ENCODE data around the gene NETO2.
"Not testable (repeated sequence)": the region's sequence is repeated elsewhere in the genome, so short reads cannot be mapped to it uniquely, and the experiment has no call there.

The NETO2 gene

GRCh38 chr16:47150067-47150466 lies 6.3 kb upstream of the NETO2 start:
- no peaks in the 10 kb centered on the region for H3K4me1 ChIP-seq (ENCODE audit: insufficient read depth, low read length)
- H3K36me3 ChIP-seq (ENCODE audit: insufficient read depth, low read depth, low read length) = peaks cover 8% of the 10 kb centered on the region; the same call in 1 of the 2 replicates
- H3K27me3 ChIP-seq (ENCODE audit: insufficient read depth, low read length) = peaks cover 12% of the 10 kb centered on the region
- H3K9me3 ChIP-seq (ENCODE audit: insufficient read depth, low read depth, low read length) = peaks cover 17% of the 10 kb centered on the region
- no peak overlapping the region for H3K4me3 ChIP-seq (ENCODE audit: low read length)
- no peak overlapping the region for H3K9ac ChIP-seq (ENCODE audit: low read depth, low read length)
- no peak overlapping the region for H3K27ac ChIP-seq (ENCODE audit: low read length)

DNA sequence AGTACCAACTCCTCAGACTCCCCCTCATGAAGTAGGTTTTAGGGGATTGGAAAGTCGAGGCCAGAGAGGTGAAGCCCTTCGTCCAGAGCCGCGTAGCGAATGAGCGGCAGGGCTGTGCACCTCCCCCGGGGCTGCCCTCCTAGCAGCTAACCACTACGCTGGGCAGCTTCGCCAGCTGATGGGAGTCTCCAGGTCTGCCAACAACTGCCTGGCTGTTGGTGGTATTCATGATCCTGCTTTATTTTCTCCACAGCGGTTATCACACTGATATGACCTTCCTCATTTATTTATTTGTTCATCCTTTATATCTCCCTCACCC lies 773 bp upstream of the NETO2 start:
- Histone ChIP-seq H3K4me3 (ENCODE audit: low read length) (peak overlapping the region; percentile 61), H3K36me3 (ENCODE audit: insufficient read depth, low read depth, low read length) (no peaks in the 10 kb centered on the region), H3K27me3 (ENCODE audit: insufficient read depth, low read length) (peaks cover 36% of the 10 kb centered on the region), H3K4me1 (ENCODE audit: insufficient read depth, low read length) (peaks cover 3% of the 10 kb centered on the region; the same call in 1 of the 2 replicates), H3K27ac (ENCODE audit: low read length) (no peak overlapping the region), H3K9ac (ENCODE audit: low read depth, low read length) (no peak overlapping the region; the same call in 1 of the 2 replicates), H3K9me3 (ENCODE audit: insufficient read depth, low read depth, low read length) (no peaks in the 10 kb centered on the region; the same call in 1 of the 2 replicates)

DNA sequence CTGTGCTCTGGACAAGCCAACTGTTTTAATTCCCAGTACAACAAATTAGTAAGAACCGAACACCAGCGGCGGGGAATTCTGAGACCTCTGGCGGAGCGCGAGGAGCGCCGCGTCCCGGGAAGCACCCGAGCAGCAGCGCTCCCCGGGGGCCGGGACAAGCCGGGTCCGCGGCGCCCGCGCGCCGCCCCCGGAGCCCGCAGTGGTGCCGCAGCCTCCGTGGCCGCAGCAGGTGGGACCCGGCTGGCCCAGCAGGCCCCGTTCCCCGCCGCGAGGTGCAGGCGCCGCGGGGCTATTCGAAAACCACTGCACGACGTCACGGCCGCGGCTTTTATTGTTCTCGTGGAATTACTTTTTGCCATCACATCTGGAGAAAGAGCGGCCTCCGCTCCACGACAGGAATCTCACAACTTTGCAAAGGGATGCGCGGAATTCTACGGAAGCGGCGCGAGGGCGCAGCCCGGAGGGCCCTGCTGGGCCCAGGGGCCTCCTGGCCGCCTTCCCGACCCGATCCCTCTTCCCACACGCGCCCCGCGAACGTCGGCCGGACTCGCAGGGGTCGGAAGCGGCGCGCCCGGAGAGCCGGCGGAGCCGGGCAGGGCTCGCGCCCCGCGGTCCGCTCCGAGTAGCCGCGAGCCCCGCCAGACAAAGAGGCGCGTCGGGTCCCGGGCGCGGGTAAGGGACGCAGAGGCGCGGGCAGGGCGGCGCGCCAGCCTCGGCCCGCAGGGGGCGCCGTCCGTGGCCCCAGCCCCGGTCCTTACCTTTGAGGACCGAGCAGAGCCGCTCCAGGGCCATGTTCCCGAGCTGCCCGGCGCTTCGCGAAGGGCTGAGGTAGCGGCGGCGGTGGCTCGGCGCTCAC lies 696 bp downstream of the NETO2 start:
- Histone ChIP-seq H3K27ac (ENCODE audit: low read length) (no peak overlapping the region), H3K9me3 (ENCODE audit: insufficient read depth, low read depth, low read length) (no peaks in the 10 kb centered on the region), H3K4me3 (ENCODE audit: low read length) (peak overlapping the region; percentile 70), H3K4me1 (ENCODE audit: insufficient read depth, low read length) (peaks cover 4% of the 10 kb centered on the region; the same call in 1 of the 2 replicates), H3K36me3 (ENCODE audit: insufficient read depth, low read depth, low read length) (no peaks in the 10 kb centered on the region), H3K27me3 (ENCODE audit: insufficient read depth, low read length) (peaks cover 36% of the 10 kb centered on the region), H3K9ac (ENCODE audit: low read depth, low read length) (peak overlapping the region; percentile 66; the same call in 1 of the 2 replicates)

DNA sequence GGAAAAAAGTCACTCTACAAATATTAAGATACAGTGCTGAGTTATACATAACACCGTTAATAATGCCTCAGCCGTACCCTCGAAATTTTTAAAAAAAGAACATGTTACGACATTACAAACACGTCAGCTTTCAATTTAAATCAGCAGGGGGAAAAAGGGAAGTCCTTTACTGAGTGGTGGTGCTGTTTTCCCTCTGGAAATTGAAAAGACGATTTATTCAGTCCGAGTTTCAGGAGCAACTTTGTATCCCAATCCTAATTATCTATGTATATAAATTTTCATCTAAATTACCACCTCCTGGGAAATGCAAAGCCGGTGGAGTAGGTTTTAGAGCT lies 1.3 kb downstream of the NETO2 start:
- peaks cover 36% of the 10 kb centered on the region for H3K27me3 ChIP-seq (ENCODE audit: insufficient read depth, low read length)
- H3K27ac ChIP-seq (ENCODE audit: low read length) = no peak overlapping the region
- peak overlapping the region; percentile 66; the same call in 1 of the 2 replicates for H3K9ac ChIP-seq (ENCODE audit: low read depth, low read length)
- H3K4me1 ChIP-seq (ENCODE audit: insufficient read depth, low read length) = peaks cover 4% of the 10 kb centered on the region; the same call in 1 of the 2 replicates
- no peaks in the 10 kb centered on the region for H3K9me3 ChIP-seq (ENCODE audit: insufficient read depth, low read depth, low read length)
- H3K4me3 ChIP-seq (ENCODE audit: low read length) = peak overlapping the region; percentile 70
- no peaks in the 10 kb centered on the region for H3K36me3 ChIP-seq (ENCODE audit: insufficient read depth, low read depth, low read length)

- H3K27me3 ChIP-seq (ENCODE audit: insufficient read depth, low read length) = peaks cover 36% of the 10 kb centered on the region
- H3K4me3 ChIP-seq (ENCODE audit: low read length) = peak overlapping the region; percentile 70
- no peak overlapping the region for H3K27ac ChIP-seq (ENCODE audit: low read length)
- H3K36me3 ChIP-seq (ENCODE audit: insufficient read depth, low read depth, low read length) = no peaks in the 10 kb centered on the region
- H3K9ac ChIP-seq (ENCODE audit: low read depth, low read length) = no peak overlapping the region; the same call in 1 of the 2 replicates
- peaks cover 4% of the 10 kb centered on the region; the same call in 1 of the 2 replicates for H3K4me1 ChIP-seq (ENCODE audit: insufficient read depth, low read length)
- H3K9me3 ChIP-seq (ENCODE audit: insufficient read depth, low read depth, low read length) = no peaks in the 10 kb centered on the region
Measured at GRCh38 chr16:47141773-47142485, 1.8 kb downstream of the NETO2 start.

DNA sequence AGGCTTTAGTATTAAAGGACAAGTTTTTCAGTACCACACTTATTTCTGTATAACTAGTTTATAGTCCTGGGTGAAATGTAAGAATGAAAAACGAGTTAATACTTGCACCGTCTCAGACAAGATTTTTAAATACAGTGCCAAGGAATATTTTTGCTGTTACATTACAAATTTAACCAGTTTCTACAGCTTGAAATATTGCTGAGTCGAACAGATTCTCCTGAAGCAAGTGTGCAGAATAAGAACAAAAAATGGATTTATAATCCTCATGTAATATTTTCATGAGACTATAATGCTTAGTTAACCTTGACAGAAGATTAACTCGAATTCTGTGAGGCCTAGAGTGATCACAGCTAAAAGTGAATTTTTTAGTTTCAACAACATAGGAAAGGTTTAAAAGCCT lies 3.1 kb downstream of the NETO2 start:
- peaks cover 4% of the 10 kb centered on the region; the same call in 1 of the 2 replicates for H3K4me1 ChIP-seq (ENCODE audit: insufficient read depth, low read length)
- H3K36me3 ChIP-seq (ENCODE audit: insufficient read depth, low read depth, low read length) = no peaks in the 10 kb centered on the region
- H3K27me3 ChIP-seq (ENCODE audit: insufficient read depth, low read length) = peaks cover 30% of the 10 kb centered on the region
- H3K9me3 ChIP-seq (ENCODE audit: insufficient read depth, low read depth, low read length) = no peaks in the 10 kb centered on the region
- H3K27ac ChIP-seq (ENCODE audit: low read length) = no peak overlapping the region
- H3K9ac ChIP-seq (ENCODE audit: low read depth, low read length) = no peak overlapping the region
- H3K4me3 ChIP-seq (ENCODE audit: low read length) = no peak overlapping the region

DNA sequence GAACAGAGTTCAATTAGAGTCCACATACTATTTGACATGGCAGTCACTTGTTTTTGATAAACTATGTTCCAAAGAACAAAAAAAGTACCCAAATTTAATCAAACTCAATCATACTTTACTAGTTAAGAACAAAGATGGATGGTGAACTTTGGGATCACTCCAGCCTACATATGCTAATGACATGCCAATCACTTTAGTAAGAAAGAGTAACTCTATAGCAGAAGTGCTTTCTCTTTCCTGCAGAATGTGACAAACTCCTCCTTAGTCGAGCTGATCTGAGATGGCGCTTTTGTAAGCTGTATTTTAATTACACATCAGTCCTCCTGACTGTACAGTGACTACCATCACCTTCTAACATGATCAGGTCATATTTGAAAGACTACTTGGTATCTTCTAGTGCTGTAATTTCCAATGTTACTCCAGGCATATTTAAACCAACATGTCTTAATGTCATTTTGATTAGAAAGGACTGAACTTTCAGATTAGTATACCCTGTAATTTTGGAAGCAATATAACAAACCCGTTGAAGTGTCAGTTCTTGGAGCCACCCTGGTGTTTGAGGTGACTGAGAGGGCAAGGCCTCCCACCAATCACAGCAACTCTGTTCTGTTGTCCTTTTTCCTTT lies 4.1 kb downstream of the NETO2 start:
- H3K27ac ChIP-seq (ENCODE audit: low read length) = no peak overlapping the region
- no peak overlapping the region for H3K4me3 ChIP-seq (ENCODE audit: low read length)
- no peaks in the 10 kb centered on the region for H3K36me3 ChIP-seq (ENCODE audit: insufficient read depth, low read depth, low read length)
- H3K27me3 ChIP-seq (ENCODE audit: insufficient read depth, low read length) = peaks cover 20% of the 10 kb centered on the region
- H3K9me3 ChIP-seq (ENCODE audit: insufficient read depth, low read depth, low read length) = no peaks in the 10 kb centered on the region
- peaks cover 4% of the 10 kb centered on the region; the same call in 1 of the 2 replicates for H3K4me1 ChIP-seq (ENCODE audit: insufficient read depth, low read length)
- H3K9ac ChIP-seq (ENCODE audit: low read depth, low read length) = no peak overlapping the region

- not testable (repeated sequence) for H3K9me3 ChIP-seq (ENCODE audit: insufficient read depth, low read depth, low read length); H3K27ac ChIP-seq (ENCODE audit: low read length); H3K9ac ChIP-seq (ENCODE audit: low read depth, low read length); H3K4me1 ChIP-seq (ENCODE audit: insufficient read depth, low read length); H3K36me3 ChIP-seq (ENCODE audit: insufficient read depth, low read depth, low read length); H3K4me3 ChIP-seq (ENCODE audit: low read length)
- H3K27me3 ChIP-seq (ENCODE audit: insufficient read depth, low read length) = peaks cover 12% of the 10 kb centered on the region
Measured at GRCh38 chr16:47137925-47138324, 5.8 kb downstream of the NETO2 start.

GRCh38 chr16:47136099-47136842 lies 7.5 kb downstream of the NETO2 start:
- peaks cover 4% of the 10 kb centered on the region; the same call in 1 of the 2 replicates for H3K4me1 ChIP-seq (ENCODE audit: insufficient read depth, low read length)
- no peak overlapping the region for H3K27ac ChIP-seq (ENCODE audit: low read length)
- H3K36me3 ChIP-seq (ENCODE audit: insufficient read depth, low read depth, low read length) = no peaks in the 10 kb centered on the region
- no peak overlapping the region for H3K9ac ChIP-seq (ENCODE audit: low read depth, low read length)
- no peaks in the 10 kb centered on the region for H3K9me3 ChIP-seq (ENCODE audit: insufficient read depth, low read depth, low read length)
- no peaks in the 10 kb centered on the region for H3K27me3 ChIP-seq (ENCODE audit: insufficient read depth, low read length)
- H3K4me3 ChIP-seq (ENCODE audit: low read length) = no peak overlapping the region

- H3K9me3 ChIP-seq (ENCODE audit: insufficient read depth, low read depth, low read length) = no peaks in the 10 kb centered on the region
Measured at GRCh38 chr16:47134550-47134949, 9.2 kb downstream of the NETO2 start.

GRCh38 chr16:47132308-47132707 lies 11.4 kb downstream of the NETO2 start:
- H3K27ac ChIP-seq (ENCODE audit: low read length) = no peak overlapping the region
- H3K36me3 ChIP-seq (ENCODE audit: insufficient read depth, low read depth, low read length) = peaks cover under 1% of the 10 kb centered on the region; the same call in 1 of the 2 replicates
- H3K4me1 ChIP-seq (ENCODE audit: insufficient read depth, low read length) = peaks cover 5% of the 10 kb centered on the region; the same call in 1 of the 2 replicates
- H3K4me3 ChIP-seq (ENCODE audit: low read length) = no peak overlapping the region
- H3K27me3 ChIP-seq (ENCODE audit: insufficient read depth, low read length) = no peaks in the 10 kb centered on the region
- H3K9ac ChIP-seq (ENCODE audit: low read depth, low read length) = no peak overlapping the region
- no peaks in the 10 kb centered on the region for H3K9me3 ChIP-seq (ENCODE audit: insufficient read depth, low read depth, low read length)

More at GRCh38 chr16:47134550-47134949, 9.2 kb downstream of the NETO2 start:
- Histone ChIP-seq H3K27ac (ENCODE audit: low read length) (no peak overlapping the region), H3K4me3 (ENCODE audit: low read length) (no peak overlapping the region), H3K9ac (ENCODE audit: low read depth, low read length) (no peak overlapping the region), H3K36me3 (ENCODE audit: insufficient read depth, low read depth, low read length) (no peaks in the 10 kb centered on the region), H3K4me1 (ENCODE audit: insufficient read depth, low read length) (peaks cover 3% of the 10 kb centered on the region; the same call in 1 of the 2 replicates), H3K27me3 (ENCODE audit: insufficient read depth, low read length) (no peaks in the 10 kb centered on the region)

Data from iPS-20b (cell line).